Spleen (tissue), 7 donors: Measurements from ENCODE around the gene PEDS1.

ENCODE experiments used
- CTCF ChIP-seq, 11 experiments: fragments of 200-600 bp in 7 of 11; fragments of 450-650 bp in 4 of 11; sonication (generic) in 4 of 11; IDR thresholded peaks in 8 of 11; conservative IDR thresholded peaks in 3 of 11; 1 replicate in 7 of 11; 2 replicates in 4 of 11; pipeline versions ENCODE4 v1.4.0 to v1.8.0; 2016 to 2021; ENCODE audit warnings: antibody characterized with exemption in 11 of 11, inconsistent platforms in 4 of 11, mild to moderate bottlenecking in 1 of 11
- POLR2A ChIP-seq, 3 donors: fragments of 450-650 bp; IDR thresholded peaks; one replicate each; pipeline ENCODE4 v1.5.1; 2017; ENCODE audit warnings: antibody characterized with exemption in 3 of 3, mild to moderate bottlenecking in 1 of 3
- POLR2AphosphoS5 ChIP-seq, 3 donors: sonication (generic); formaldehyde crosslinking; IDR thresholded peaks; one replicate each; pipeline ENCODE4 v1.5.1; 2017; ENCODE audit warnings: antibody characterized with exemption in 3 of 3
- donor health status: DM: no; HTN: no; CAD: no; lungs with moderate emphysema.
- donor health status: DM: no; HTN: no; CAD: no.
- donor health status: DM: no; HTN: no; CAD: no.

- TF ChIP-seq CTCF (IDR thresholded peaks at IDR 0.05 in 8 of 11, conservative IDR thresholded peaks at IDR 0.05 in 3 of 11) = no peak
- no peak for TF ChIP-seq POLR2A (IDR thresholded peaks at IDR 0.05)
- no peak for TF ChIP-seq POLR2AphosphoS5 (IDR thresholded peaks at IDR 0.05)
These were observed 25.0 kb downstream of the PEDS1 start for GRCh38 chr20:50128520-50128905.
